ENCODE data around the gene MLXIP.
"Not testable (repeated sequence)": the region's sequence is repeated elsewhere in the genome, so short reads cannot be mapped to it uniquely, and the experiment has no call there.

MLXIP gene

DNA sequence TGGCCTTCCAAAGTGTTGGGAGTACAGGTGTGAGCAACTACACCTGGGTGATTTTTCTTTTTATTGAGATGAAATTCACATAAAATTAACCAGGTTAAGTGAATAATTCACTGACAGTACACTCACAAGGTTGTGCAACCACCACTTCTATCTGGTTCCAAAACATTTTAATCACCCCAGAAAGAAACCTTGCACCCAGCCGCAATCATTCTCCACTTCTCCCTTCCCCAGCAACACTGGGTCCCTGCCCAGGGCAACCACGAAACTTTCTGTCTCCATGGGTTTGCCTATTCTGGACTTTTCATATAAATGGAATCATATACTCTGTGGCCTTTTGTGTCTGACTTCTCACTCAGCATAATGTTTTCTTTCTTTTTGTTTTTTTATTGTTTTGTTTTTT is 26.3 kb upstream of the MLXIP start:
- DNase-seq (ENCODE audit: low read depth), result no peak

DNA sequence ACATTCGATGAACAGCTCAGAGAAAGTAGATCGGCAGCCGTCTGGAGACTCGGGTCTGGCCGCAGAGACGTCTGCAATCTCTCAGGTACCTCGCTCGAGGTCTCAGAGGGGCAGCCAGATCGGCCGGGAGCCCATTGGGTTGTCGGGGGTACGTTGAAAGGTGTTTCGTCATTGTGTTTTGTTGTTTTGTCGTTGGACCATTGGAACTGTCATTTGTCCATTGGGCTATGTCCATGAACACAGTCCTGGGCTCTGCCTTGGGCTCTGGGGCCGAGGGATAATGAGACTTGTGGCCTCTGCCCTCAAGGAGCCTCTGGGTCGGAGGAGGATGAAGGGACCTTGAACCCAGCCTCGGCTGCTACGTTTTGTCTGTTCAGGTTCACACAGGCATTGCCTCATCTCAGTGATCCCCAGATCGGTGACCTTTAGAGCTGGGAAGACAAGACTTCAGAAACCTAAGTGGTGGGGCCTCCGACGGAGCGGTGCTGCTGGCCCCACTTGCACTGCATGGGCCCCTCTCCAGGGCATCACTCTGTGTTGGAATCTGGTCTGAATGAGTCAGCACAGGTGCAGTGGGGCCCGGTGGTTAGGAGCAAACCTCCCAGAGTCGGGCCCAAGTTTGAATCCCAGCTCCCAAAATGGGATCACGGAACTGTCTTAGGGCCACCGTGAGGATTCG is 23.6 kb upstream of the MLXIP start:
- DNase-seq (ENCODE audit: low read depth), result no peak

GRCh38 chr12:122056406-122056805 is 22.1 kb upstream of the MLXIP start:
- not testable (repeated sequence) for DNase-seq (ENCODE audit: low read depth)

- no peak for DNase-seq (ENCODE audit: low read depth)
Observed at GRCh38 chr12:122057007-122057735, 21.4 kb upstream of the MLXIP start.

GRCh38 chr12:122057769-122058168 is 20.8 kb upstream of the MLXIP start:
- DNase-seq (ENCODE audit: low read depth), result no peak

DNA sequence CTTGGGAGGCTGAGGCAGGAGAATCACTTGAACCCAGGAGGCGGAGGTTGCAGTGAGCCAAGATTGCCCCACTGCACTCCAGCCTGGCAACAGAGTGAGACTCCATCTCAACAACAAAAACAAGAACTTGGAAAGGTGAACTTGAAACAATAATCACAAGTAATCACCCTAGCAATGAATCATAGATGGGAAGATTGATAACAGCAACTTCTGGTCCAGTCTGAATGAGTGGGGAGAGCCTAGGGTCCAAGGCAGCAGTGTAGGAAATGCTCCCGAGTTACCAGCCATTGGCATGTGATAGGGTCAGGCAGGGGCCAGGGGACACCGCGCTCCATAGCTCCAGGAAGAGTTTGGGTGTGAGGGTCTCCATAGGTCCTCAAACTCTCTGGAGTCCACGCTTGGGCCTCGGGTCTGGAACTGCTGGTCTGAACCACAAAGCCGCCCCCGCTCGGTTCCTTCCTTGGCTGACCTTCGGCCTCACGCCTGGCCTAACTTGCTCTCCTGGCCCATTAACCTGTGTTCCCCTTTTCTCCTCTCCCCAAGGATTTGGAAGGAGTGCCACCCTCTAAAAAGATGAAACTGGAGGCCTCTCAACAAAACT is 19.9 kb upstream of the MLXIP start:
- no peak for DNase-seq (ENCODE audit: low read depth)

DNA sequence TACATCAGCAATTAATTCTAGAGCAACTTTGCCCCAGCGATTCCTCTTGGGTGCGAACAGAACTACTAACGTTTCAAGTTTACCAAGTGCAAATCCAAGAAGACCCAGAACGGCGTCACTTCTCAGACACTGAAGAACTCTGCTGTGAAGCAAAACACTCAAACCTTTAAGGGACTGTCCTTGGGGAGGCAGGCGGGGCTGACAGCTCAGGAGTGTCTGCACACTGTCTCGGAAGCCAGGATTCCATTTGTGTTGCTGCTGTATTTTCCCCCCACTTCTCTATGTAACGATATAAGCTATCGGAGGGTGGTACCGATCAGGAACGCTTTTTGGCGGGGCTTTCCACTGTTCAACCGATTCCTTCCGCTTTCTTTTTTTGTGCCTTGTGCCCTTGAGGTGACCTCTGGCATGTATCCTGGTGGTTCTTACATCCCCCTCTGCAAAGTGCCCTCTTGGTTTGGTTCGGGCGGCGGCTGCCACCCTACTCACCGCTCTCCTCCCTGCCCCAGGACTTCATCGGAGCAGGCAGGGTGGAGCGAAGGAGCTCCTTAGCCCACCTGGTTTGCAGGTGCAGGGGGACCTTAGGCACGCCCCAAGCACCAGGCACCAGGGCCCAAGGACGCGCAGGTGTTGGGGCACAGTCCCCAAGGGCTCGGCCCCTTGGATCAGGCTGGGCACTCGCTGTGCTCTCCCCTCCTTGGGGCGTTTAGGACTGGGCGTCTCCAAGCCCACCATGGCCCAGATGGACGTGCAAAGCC is 19.2 kb upstream of the MLXIP start:
- no peak for DNase-seq (ENCODE audit: low read depth)

- DNase-seq (ENCODE audit: low read depth), result no peak
Observed at GRCh38 chr12:122060081-122060501, 18.5 kb upstream of the MLXIP start.

DNA sequence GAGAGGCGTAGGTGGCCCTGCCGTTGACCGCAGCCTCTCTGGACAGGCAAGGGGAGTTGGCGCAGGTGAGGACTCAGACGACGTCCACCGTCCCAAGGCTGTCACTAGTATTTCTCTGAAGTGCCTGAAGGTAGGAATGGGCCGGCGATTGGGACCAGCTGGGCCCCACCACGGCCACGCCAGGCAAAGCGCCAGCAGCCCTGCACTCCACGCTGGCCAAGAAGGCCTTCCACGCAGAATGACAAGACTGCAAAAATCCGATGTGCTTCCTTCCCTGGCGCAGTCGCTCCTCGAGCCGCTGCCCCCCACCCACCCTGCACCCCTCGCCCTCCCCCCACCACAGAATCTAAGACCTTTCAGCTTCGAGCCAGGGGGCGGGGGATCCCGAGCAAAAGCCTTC is 17.3 kb upstream of the MLXIP start:
- DNase-seq (ENCODE audit: low read depth), result no peak

DNA sequence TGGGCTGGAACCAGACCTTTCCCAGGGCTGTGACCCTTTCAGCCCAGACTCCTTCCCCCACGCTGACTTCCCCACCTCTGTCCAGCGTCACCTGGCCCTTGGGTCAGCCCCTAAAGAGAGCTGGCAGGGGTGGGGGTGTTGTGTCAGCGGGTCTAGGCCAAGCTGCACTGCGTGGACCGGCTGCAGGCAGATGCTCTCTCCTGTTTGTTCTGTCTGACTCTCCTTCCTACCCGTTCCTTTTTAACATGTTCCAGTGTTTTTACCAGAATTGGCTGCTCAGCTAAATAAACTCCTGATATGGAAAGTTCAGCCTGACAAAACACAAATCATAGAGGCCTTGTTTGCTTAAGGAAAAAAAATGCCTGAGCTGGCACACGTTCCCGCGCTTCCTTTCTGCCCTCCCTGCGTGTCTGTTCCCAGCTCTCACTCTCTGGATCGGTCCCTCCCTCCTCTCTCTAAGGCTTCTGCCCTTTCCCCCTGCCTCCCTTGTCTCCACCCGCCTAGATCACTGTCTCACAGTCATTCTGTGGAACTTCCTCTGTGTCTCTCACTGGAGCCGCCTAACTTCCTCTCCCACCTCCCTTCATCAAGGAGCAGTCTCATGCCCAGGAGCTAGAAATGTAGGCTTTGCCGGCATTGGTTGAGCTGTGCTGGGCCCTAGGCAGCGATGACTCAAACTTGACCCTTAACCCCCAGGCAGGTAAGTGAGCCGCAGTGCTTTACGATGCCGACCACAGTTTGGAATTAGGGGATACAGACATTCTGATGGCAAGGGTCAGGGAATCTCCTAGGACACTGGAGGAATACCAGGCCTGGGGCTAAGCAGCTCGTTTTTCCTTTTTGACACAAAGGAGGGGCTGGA is 15.5 kb upstream of the MLXIP start:
- no peak for DNase-seq (ENCODE audit: low read depth)

GRCh38 chr12:122063694-122064024 is 14.9 kb upstream of the MLXIP start:
- DNase-seq (ENCODE audit: low read depth), result no peak

DNA sequence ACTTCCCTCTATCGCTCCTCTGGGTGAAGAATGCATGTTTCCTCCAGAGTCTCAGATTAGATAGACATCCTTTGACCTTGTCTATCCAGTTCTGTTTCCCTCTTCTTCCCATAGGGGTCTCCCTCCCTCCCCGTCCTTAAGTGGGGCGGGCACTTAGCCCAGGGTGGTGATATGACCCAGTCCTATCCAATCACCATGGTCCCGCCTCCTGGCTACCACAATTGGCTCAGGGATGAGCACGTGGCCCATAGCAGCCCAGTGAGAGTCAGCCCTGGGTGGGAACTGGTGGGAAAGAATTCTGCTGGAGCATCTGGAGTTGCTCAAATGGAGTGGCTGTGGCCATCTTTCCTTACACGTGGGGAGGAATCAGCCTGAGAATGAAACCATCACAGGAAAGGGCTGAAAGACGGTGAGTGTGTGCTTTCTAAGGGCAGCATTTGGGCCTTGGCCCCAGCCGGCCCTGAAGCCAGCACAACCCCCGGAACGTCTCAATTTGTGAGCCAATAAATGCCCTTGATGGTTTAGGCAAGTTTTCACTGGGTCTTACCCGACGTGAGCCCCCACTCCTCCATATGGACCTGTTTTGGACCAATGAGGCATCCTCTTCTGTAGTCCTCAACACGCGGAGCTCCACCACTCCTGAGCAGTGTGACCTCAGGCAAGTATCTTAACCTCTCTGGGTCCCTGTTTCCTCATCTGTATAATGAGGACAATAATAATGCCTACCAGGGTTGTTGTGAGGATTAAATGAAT is 14.4 kb upstream of the MLXIP start:
- DNase-seq (ENCODE audit: low read depth), result no peak

GRCh38 chr12:122064780-122065588 is 13.6 kb upstream of the MLXIP start:
- DNase-seq (ENCODE audit: low read depth), result no peak

DNA sequence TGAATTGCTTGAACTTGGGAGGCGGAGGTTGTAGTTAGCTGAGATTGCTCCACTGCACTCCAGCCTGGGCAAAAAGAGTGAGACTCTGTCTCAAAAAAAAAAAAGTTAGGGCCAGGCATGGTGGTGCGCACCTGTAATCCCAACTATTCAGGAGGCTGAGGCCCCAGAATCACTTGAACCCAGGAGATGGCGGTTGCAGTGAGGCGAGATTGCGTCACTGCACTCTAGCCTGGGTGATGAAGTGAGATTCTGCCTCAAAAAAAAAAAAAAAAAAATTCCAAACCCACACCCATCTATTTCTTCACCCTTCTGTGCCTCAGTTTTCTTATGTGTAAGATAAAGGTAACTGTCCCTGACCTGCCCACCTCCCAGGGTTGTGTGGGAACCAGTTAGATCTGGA is 11.0 kb upstream of the MLXIP start:
- no peak for DNase-seq (ENCODE audit: low read depth)

DNA sequence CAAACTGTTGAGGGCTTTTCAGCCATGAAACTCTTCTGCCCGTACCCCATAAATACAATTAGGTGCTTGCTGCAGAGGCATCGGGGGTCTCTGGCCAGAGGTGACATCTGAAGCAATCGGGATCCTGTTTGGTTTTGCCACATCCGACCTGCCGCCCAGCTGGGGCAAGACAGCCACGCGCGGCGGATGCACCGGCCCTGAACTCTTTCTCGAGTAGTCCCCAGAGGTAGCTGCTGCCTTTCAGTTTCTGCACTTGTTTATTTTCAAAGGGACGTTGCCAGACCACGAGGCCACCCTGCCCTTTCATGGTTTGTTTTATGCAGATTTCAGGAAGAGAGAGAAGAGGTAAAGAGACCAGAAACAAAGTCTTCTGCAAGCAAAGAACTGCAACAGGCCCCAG is 10.6 kb upstream of the MLXIP start:
- DNase-seq (ENCODE audit: low read depth), result no peak

DNA sequence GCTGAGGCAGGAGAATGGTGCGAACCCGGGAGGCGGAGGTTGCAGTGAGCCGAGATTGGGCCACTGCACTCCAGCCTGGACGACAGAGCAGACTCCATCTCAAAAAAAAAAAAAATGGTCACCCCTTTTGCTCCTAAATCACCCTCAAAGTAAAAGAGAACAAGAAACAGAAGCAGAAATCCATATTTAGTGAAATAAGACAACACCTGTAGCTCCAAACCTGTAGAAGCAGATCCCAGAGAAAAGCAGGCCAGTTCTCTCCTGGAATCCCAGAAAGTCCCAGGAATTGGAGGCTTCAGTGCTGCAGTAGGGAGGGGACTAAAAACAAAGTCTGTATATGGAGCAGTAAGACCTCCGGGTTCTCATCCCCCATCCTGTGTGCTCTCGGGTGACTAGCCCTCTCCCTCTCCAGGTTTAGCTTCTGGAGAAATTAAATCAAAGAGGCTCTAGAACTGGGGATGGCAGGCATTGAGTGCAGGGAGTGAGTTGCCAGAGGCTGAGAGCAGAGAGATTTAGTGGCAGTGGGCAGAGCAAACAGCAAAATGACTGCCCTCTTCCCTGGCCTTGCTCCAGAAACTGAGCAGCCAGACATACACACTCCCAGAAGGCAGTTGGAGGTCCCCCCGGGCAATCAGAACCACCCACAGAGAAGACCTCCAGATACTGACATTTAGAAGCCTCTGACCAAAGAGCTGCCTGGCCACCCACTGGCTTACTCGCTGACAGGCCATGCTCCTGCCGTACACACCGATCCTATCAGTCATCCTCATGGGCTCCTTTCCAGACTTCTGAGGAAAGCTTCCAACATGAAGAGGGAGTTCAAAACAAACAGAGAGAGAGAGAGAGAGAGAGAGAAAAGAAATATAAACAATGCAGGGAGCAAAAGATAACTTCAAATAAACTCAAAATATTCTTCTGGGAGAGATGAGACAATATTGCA is 6.3 kb upstream of the MLXIP start:
- no peak for DNase-seq (ENCODE audit: low read depth)

DNA sequence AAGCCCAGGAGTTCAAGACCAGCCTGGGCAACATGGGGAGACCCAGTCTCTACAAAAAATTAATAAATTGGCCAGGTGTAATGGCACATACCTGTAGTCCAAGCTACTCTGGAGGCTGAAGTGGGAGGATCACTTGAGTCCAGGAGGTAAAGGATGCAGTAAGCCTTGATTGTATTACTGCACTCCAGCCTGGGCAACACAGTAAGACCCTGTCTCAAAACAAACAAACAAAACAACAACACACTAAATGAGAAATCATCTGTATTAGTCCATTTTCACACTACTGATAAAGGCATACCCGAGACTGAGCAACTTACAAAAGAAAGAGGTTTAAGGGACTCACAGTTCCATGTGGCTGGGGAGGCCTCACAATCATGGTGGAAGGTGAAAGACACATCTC is 4.7 kb upstream of the MLXIP start:
- no peak for DNase-seq (ENCODE audit: low read depth)

DNA sequence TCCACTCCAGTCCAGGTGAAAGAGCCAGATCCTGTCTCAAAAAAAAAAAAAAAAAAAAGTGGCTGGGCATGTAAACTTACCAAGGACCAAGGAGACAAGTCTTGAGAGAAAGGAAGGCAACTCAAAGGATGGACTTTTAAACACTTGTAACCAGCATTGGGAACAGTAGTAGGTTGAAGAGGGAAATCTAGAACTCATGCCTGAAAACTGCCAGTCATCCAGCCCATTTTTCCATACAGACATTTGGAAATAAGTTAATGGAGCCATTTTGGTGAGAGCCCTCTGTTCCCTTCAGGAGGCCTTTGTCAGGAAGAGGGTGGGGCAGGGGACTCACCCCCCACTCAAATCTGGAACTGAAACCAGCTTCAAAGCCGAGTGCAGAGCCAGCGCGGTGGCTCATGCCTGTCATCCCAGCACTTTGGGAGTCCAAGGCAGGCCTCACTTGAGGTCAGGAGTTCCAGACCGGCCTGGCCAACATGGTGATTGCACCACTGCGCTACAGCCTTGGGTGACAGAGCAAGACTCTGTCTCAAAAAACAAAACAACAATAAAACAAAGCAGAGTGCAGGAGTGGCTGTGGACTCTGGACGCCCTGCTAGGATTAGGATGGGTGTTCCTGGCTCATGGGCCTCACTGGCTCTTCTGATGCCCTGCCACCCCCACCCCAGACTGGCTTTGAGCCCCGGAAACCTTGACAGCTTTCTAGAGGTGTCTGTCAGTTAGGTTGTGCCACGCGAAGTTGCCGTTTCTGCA is 1.6 kb upstream of the MLXIP start:
- no peak for DNase-seq (ENCODE audit: low read depth)
